PFSK-1 (cell line): Measurements from ENCODE around the gene KLC4.

Experiments used
- POLR2AphosphoS5 ChIP-seq: IDR thresholded peaks from 2 replicates; pipeline ENCODE4 v1.6.1; 2012; ENCODE audit warnings: low read depth, mild to moderate bottlenecking, control low read depth, low read length, moderate library complexity
- REST ChIP-seq, 2 experiments: IDR thresholded peaks; 2 replicates each; pipeline versions ENCODE4 v1.6.1 to v1.8.0; 2011 to 2012; ENCODE audit warnings: low read depth in 2 of 2, low read length in 2 of 2, control low read depth in 1 of 2, inconsistent platforms in 1 of 2, mild to moderate bottlenecking in 1 of 2, moderate library complexity in 1 of 2; ENCODE audit not compliant: insufficient read depth in 1 of 2
- TAF1 ChIP-seq: IDR thresholded peaks from 2 replicates; pipeline ENCODE4 v1.6.1; 2012; ENCODE audit warnings: low read length, control low read depth, borderline replicate concordance; ENCODE audit not compliant: insufficient read depth

- TF ChIP-seq POLR2AphosphoS5: no peak
- TF ChIP-seq REST (IDR thresholded peaks at IDR 0.05; ENCODE audit: insufficient read depth in 1 of 2, low read depth in 2 of 2, low read length in 2 of 2): no peak
- no peak for TF ChIP-seq TAF1
These were observed 35.0 kb upstream of the KLC4 start for GRCh38 chr6:43024436-43024835.
